ENCODE data around the gene ANTXR2. TPM values are rescaled to one million over a fixed set of nuclear protein-coding genes. Genes with fewer than 3 reads are reported as not detected.

Gene ANTXR2
- total and polyA plus RNA-seq, 9 of the 15 experiments (the other 6 are each of a cell fraction or from before 2014, with no cell fraction given) = 10.1 to 83.8 (median 60.3) TPM

GRCh38 chr4:79915246-79915645 is 157.8 kb downstream of the ANTXR2 start (continued):
- TF ChIP-seq ZHX1 (conservative IDR thresholded peaks at IDR 0.05; ENCODE audit: low read length) (no peak), TFAP4 (CRISPR knock-in tag; IDR thresholded peaks at IDR 0.05; ENCODE audit: borderline replicate concordance) (no peak), RBM22 (IDR thresholded peaks at IDR 0.05; ENCODE audit: low read depth, low read length, poor library complexity, severe bottlenecking) (no peak), TARDBP (IDR thresholded peaks at IDR 0.05) (no peak), PTRF (tag; IDR thresholded peaks at IDR 0.05) (no peak), FOXJ2 (tag; IDR thresholded peaks at IDR 0.05) (no peak)

GRCh38 chr4:79913581-79913980 is 159.4 kb downstream of the ANTXR2 start:
- intact Hi-C loops (cut with micrococcal nuclease) = loop anchor here (10.0 kb wide), 1 partner anchor 421 kb away; the partner anchor contains the start of gene CFAP299

More at GRCh38 chr4:79913581-79913980, 159.4 kb downstream of the ANTXR2 start:
- H3K27me3 ChIP-seq (ENCODE audit: control insufficient read depth in 2 of 2, insufficient read depth in 2 of 2, low read length in 2 of 2) = no peaks in the 10 kb centered on the region
- CTCF ChIA-PET (ENCODE audit: low intra/inter-chr PET ratio) = no interaction called here
- no peaks in the 10 kb centered on the region for H3K79me2 ChIP-seq (ENCODE audit: control insufficient read depth, insufficient read depth, low read length)
- H4K20me1 ChIP-seq (replicated peaks; ENCODE audit: control insufficient read depth, insufficient read depth, low read length) = no peaks in the 10 kb centered on the region
- 6% methylated on average over 1 of the region's 1 CpG for WGBS (ENCODE audit: insufficient coverage, low coverage, missing lambda C conversion rate)
- TF ChIP-seq ESRRA (IDR thresholded peaks at IDR 0.05; ENCODE audit: borderline replicate concordance, low read depth) = peak; percentile 88
- no peak for TF ChIP-seq LEF1 (IDR thresholded peaks at IDR 0.05)
- H3K4me1 ChIP-seq (replicated peaks in 1 of 2; ENCODE audit: control insufficient read depth in 2 of 2, insufficient read depth in 2 of 2, low read length in 2 of 2) = no peaks in the 10 kb centered on the region
- no peak overlapping the region for H3K4me2 ChIP-seq (ENCODE audit: insufficient read depth, low read length)
- no peak for FAIRE-seq
- ATAC-seq = peak; percentile 39; the same call in 1 of the 3 replicates
- no peak overlapping the region for H2AFZ ChIP-seq (ENCODE audit: low read depth, low read length)
- BruUV-seq (replicated peaks) = no TSS peak
- POLR2A ChIA-PET = interaction anchor here (1.0 kb wide), 1 partner anchor 14 kb away, joined by 3 read pairs; no protein-coding TSS in a partner anchor
- no peak overlapping the region for H3K9ac ChIP-seq (ENCODE audit: insufficient read depth in 1 of 2, low read depth in 2 of 2, low read length in 2 of 2)
- in situ Hi-C loops (cut with MboI) = no loop called here
- H3K4me3 ChIP-seq = no peak overlapping the region
- H3K9me3 ChIP-seq (replicated peaks; ENCODE audit: control insufficient read depth, insufficient read depth, low read depth, low read length) = no peaks in the 10 kb centered on the region; the same call in 1 of the 2 replicates
- no peaks in the 10 kb centered on the region for H3K36me3 ChIP-seq (ENCODE audit: control insufficient read depth, insufficient read depth, low read length)
- H3K27ac ChIP-seq (ENCODE audit: extremely low read depth, low read depth, low read length) = no peak overlapping the region
- no peaks in the 10 kb centered on the region for H3K9me1 ChIP-seq (ENCODE audit: control insufficient read depth, insufficient read depth, low read length)
- DNase-seq (ENCODE audit: extremely low read depth in 1 of 4, low spot score in 3 of 4) = peak in 1 of 4 experiments; percentile 21

All from K562 (cell line).